Left ventricle myocardium inferior (tissue), 1 donor: Measurements from ENCODE around the gene LRP11. TPM values are rescaled to one million over a fixed set of nuclear protein-coding genes. Genes with fewer than 3 reads are reported as not detected.
"Not testable (repeated sequence)": the region's sequence is repeated elsewhere in the genome, so short reads cannot be mapped to it uniquely, and the experiment has no call there.

ENCODE experiments used
- DNase-seq: peaks from one replicate; pipeline ENCODE4 v3.0.0-alpha.2; 2020
- H3K27ac ChIP-seq: fragments of 200-600 bp; replicated peaks from 2 replicates; pipeline ENCODE4 v1.8.0; 2021
- H3K27me3 ChIP-seq: fragments of 200-600 bp; 2 replicates; pipeline ENCODE4 v1.8.0; 2021; ENCODE audit warnings: low read depth
- H3K36me3 ChIP-seq: fragments of 200-600 bp; 2 replicates; pipeline ENCODE4 v1.8.0; 2021
- H3K4me1 ChIP-seq: fragments of 200-600 bp; 2 replicates; pipeline ENCODE4 v1.8.0; 2021
- H3K4me3 ChIP-seq: fragments of 200-600 bp; 2 replicates; pipeline ENCODE4 v1.8.0; 2021; ENCODE audit warnings: mild to moderate bottlenecking, moderate library complexity
- H3K9me3 ChIP-seq: fragments of 200-600 bp; replicated peaks from 2 replicates; pipeline ENCODE4 v1.8.0; 2021
- CTCF ChIP-seq: fragments of 200-600 bp; IDR thresholded peaks from 2 replicates; pipeline ENCODE4 v1.8.0; 2021; ENCODE audit warnings: antibody characterized with exemption, mild to moderate bottlenecking, borderline replicate concordance
- intact Hi-C: fragments of 100-400 bp; cut with micrococcal nuclease; formaldehyde crosslinking; loops from one replicate; pipeline ENCODE4 v1.11.0; 2022
- total RNA-seq: library from RNA; stranded (reverse); fragmentation: NEBNext Ultra II Directional; extraction: Animal tissue kit (Norgen Biotek cat#: 25700); gene quantifications from one replicate; pipeline ENCODE4 v1.2.1, GENCODE V29; 2021
- donor health status: DM: no; HTN: yes; CAD: no; lungs with severe emphysema.

LRP11 gene
- total RNA-seq, 1 donor from 2014 or later, result 18.2 TPM

- Histone ChIP-seq H3K4me3 (no peak overlapping the region), H3K27me3 (no peaks in the 10 kb centered on the region)
These were observed 32.3 kb upstream of the LRP11 start for GRCh38 chr6:149896491-149896890.

GRCh38 chr6:149895833-149896271 is 31.7 kb upstream of the LRP11 start:
- H3K36me3 ChIP-seq, result no peaks in the 10 kb centered on the region
- no peaks in the 10 kb centered on the region for H3K27me3 ChIP-seq
- peak overlapping the region; percentile 84 for H3K27ac ChIP-seq
- no peaks in the 10 kb centered on the region for H3K9me3 ChIP-seq
- intact Hi-C loops, result no loop called here
- TF ChIP-seq CTCF, result no peak
- DNase-seq, result peak; percentile 42
- H3K4me1 ChIP-seq, result peaks cover 34% of the 10 kb centered on the region
- H3K4me3 ChIP-seq, result no peak overlapping the region

More at GRCh38 chr6:149896491-149896890, 32.3 kb upstream of the LRP11 start:
- H3K36me3 ChIP-seq, result no peaks in the 10 kb centered on the region
- H3K9me3 ChIP-seq, result no peaks in the 10 kb centered on the region
- no peak for TF ChIP-seq CTCF
- DNase-seq, result no peak
- peaks cover 34% of the 10 kb centered on the region for H3K4me1 ChIP-seq
- intact Hi-C loops, result no loop called here
- H3K27ac ChIP-seq, result peak overlapping the region; percentile 84

- H3K27me3 ChIP-seq, result no peaks in the 10 kb centered on the region
- peak overlapping the region; percentile 84 for H3K27ac ChIP-seq
- H3K9me3 ChIP-seq, result no peaks in the 10 kb centered on the region
- TF ChIP-seq CTCF, result no peak
- DNase-seq, result peak; percentile 60
- no peaks in the 10 kb centered on the region for H3K36me3 ChIP-seq
- intact Hi-C loops, result no loop called here
- H3K4me1 ChIP-seq, result peaks cover 34% of the 10 kb centered on the region
- H3K4me3 ChIP-seq, result peak overlapping the region; percentile 21
These were observed 31.0 kb upstream of the LRP11 start for GRCh38 chr6:149895048-149895590.

GRCh38 chr6:149891864-149892263 is 27.7 kb upstream of the LRP11 start:
- H3K9me3 ChIP-seq, H3K27me3 ChIP-seq, intact Hi-C loops, DNase-seq, H3K4me3 ChIP-seq, H3K36me3 ChIP-seq, H3K27ac ChIP-seq: not testable (repeated sequence)
- peaks cover 24% of the 10 kb centered on the region for H3K4me1 ChIP-seq

- Histone ChIP-seq H3K27me3 (no peaks in the 10 kb centered on the region), H3K4me3 (no peak overlapping the region), H3K36me3 (no peaks in the 10 kb centered on the region), H3K4me1 (peaks cover 18% of the 10 kb centered on the region), H3K27ac (no peak overlapping the region), H3K9me3 (no peaks in the 10 kb centered on the region)
- TF ChIP-seq CTCF, result no peak
- DNase-seq, result no peak
- intact Hi-C loops, result no loop called here
These were observed 27.1 kb upstream of the LRP11 start for GRCh38 chr6:149891259-149891658.

GRCh38 chr6:149890629-149891045 is 26.5 kb upstream of the LRP11 start:
- no peak for DNase-seq
- Histone ChIP-seq H3K4me3 (no peak overlapping the region), H3K9me3 (no peaks in the 10 kb centered on the region), H3K4me1 (peaks cover 12% of the 10 kb centered on the region), H3K27ac (no peak overlapping the region), H3K27me3 (no peaks in the 10 kb centered on the region), H3K36me3 (no peaks in the 10 kb centered on the region)
- no peak for TF ChIP-seq CTCF
- intact Hi-C loops, result no loop called here
